CD4-positive, alpha-beta T cell treated with Interleukin-12 subunit alpha and Interleukin-12 subunit beta, for 1 hour (primary cell): ENCODE measurements around the gene KRTAP10-8.
"Not testable (repeated sequence)": the region's sequence is repeated elsewhere in the genome, so short reads cannot be mapped to it uniquely, and the experiment has no call there.

Experiments used
- DNase-seq: peaks from one replicate; pipeline ENCODE4 v3.0.0-alpha.2; 2020

KRTAP10-8 gene

DNA sequence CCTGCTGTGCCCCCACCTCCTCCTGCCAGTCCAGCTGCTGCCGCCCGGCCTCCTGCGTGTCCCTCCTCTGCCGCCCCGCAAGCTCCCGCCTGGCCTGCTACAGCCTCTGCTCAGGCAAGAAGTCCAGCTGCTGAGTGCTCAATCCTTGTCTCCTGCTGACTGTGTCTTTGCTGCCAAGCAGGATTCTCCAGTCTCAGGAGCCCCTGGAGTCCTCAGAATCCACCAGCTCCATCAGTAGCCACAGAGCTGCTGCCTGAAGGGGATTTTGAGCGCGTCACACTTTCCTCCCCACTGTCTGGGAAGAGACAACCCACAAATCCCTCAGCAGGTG lies 35.3 kb downstream of the KRTAP10-8 start:
- DNase-seq: no peak

DNA sequence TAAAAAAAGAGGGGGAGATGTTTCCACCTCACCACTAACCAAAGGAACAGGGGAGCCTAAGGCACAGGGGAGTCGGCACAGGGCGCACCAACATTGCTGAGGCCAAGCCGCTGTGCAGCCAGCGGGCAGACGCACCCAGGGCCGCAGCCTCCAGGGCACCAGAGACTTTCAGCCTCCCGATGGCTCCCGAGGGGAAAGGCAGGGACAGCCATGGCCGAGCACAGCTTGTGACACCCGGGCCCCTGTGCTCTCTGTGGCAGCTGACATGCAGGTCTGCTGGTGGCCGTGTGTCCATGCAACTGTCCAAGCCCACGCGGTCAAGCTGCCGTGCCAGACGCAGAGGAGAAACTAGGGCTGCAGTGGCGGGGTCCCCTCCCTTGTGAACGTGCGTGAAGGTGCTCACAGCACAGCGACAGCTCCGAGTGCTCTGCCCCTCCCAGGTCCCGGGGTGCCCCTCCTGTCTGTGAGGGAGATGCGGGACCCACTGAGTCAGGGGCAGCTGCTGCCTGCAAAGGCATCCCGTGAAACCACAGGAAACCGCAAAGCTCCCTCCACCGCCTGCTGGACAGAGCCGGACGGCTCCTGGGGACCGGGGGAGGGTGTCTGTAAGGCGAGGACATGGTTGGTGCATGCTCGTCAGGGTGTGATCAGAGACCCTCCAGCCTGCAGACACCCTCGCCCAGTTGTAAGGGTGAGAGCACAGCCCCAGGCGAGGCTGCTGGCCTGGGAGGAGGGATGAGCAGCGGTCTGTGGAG lies 36.9 kb downstream of the KRTAP10-8 start:
- DNase-seq: no peak

DNA sequence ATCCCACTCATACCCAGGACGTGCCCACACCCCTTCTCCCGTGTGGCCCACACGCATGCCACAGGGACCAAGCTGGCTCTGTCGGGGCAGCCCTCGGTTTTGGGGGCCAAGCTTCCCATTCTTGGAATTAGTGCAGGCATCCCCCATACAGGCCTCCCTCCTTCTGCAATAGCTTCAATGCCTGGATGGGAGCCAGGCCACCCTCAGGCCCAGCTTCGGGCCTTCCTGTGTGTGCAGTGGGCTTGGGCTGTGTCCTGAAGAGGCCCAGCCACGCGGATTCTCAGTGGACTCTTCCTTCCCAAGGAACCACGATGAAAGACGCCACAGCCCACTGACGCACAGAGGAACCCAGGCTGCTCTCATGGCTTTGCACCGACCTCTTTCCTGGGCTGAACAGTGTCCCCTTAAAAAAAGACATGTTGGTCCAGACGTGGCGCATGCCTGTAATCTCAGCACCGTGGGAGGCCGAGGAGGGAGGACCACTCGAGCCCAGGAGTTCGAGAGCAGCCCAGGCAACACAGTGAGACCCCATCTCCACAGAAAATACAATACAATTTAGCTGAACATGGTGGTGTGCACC lies 37.7 kb downstream of the KRTAP10-8 start:
- DNase-seq: no peak

DNA sequence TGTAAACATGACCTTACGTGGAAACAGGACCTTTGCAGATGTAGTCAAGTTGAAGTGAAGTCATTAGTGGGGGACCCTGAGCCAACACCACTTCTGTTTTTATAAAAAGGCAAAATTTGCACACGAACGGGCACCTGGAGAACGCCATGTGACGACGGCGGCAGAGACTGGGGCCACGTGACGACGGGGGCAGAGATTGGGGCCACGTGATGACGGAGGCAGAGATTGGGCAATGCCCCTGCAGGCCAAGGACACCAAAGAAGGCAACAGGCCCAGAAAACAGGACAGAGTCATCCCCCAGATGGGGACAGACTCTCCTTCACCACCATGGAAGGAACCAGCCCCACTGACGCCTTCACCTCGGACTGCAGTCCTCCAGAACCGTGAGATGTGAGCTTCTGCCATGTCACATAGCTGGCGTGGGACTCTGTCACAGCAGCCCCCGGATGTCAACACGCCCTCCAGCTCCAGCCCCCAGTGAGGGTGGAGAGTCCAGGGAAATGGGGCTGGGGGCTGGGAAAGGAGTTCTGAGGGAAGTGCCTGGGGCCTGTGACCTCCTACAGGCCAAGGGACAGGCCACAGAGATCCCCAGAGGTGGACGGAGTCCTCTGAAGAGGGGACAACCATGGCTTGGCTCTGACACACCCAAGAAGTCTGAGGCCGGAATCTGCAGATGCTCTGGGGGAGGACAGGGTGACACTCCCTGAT lies 38.5 kb downstream of the KRTAP10-8 start:
- DNase-seq: no peak

DNA sequence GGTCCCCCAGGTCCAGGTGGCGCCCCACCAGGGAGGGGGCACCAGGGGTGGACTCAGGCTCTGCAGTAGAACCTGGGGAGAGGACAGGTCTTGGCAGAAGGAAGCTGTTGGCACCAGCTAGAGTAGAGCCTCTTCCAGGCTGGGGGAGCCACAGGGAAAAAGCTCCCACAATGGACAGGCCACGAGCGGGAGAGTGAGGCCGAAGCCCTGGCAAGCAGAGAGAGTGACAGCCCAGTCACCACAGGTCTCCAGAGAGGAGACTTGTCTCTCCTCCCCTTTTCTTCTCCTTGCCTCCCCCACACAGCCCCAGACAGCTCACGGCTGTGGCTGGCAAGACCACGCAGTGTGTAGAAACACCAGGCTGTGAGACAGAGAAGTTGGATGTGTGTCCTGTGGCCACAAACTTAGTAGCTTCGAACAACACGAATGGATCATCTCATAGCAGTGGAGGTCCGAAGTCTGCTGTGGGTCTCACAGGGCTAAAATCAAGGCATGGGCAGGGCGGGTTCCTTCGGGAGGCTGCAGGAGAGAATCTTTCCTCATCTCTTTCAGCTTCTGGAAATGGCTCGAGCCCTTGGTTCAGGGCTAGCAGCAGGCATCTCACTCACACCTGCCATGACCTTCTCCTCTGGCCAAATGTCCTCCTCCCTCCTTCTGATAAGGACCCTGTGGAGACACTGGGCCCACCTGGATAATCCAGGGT lies 39.2 kb downstream of the KRTAP10-8 start:
- no peak for DNase-seq

DNA sequence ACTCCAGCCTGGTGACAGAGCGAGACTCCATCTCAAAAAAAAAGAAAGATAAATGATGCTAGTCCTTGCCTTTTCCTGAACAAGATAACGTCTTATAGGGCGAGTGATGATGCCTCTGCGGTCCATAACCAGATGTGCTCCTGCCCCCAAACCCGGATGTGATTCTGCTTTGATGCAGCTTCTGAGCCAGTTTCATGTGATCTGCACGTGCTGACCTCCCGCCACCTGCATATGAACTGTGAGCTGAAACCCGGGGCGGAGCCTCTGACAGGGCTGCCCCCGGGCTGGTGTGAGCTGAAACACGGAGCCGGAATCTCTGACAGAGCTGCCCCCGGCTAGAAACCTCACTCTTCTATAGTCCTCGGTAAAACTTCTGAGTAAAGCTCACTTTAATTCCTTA lies 41.2 kb downstream of the KRTAP10-8 start:
- DNase-seq: no peak

DNA sequence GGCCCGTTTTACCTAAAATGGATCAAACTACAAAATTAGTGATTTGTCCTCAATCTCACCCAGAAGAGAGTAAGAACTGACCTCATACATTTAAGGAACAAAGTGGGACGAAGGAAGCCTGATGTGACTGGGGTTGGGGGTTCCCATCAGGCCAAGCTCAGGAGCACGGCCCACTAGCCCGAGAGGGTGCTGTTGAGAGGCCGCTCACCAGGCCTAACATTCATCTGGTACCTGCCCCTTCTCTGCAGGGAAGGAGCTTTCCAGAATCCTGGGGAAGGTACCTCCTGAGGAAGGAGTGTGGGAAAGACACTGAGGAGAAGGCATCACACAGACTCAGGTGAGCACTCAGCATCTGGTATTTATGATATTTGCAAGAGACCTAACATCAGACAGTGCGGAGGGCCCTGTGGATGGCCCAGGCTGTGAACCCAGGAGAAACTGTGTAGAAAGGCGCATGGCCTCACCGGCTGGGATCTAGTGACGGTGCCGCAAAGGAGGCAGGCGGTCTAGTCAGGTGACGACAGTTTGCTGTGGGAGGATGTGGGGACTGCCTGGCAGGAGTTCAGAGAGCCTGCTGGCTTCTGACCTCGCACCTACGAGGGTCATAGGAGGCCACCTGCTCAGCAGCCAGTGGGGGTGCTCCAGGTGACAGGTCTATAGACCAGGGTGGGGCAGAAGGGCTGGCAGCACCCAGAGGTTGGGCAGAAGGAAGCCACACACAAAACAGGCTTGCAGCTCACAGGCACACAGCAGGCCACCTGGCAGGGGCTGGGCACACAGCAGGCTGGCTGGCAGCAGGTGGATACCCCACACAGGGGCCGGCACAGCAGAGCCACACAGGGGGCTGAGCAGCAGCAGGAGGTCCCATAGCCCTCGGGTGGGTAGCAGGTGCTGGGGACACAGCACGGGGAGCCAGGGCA lies 42.0 kb downstream of the KRTAP10-8 start:
- DNase-seq: peak; percentile 77

DNA sequence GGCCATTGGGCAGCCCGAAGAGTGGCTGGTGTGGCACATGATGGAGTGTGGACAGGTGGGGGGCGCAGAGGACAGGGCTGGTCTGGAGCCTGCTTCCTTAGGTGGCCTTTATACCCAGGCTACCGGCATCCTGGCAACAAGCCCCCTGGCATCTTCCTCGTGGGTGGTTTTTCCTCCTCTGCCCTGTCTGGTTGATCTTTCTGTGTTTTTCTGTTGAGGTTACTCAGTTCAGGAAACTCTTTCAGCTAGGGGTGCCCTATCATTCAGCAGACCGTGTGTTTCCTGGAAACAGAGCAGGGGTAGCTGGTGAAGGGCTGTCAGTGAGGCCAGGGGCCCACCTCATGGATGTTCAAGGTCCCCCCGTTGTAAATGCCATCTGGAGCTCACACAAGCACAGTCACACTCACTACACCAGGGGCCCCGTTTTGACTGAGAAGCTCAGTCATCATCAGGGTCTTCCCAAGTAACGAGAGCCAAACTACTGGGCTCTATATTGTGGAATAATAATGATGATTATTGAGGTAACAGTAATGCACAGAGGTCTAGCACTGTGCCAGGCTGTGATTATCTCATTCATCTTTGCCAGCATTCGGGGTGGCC lies 42.8 kb downstream of the KRTAP10-8 start, which contains the start of gene KRTAP12-4:
KRTAP12-4 (minus strand) TSS at position 84 of the 600 bp plus-strand sequence; CDS start at position 39, 45 bp downstream.
- DNase-seq: peak; percentile 5

DNA sequence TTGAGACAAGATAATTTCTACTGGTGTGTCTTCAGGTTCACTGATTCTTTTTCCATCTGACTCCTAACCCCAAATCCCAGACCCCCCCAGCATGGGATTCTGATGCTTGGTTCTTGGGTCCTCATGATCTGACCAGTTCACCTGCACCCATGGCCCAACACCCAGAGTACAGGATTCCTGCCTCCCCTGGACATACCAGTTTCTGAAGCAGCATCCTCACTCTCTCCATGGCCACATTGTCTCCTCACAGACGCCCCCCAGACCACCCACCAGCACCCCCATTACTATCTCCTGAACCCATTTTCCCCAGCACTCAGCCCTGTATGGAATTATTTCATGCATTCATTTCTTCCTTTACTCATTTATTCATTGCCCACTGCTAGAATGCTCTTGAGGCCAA lies 45.0 kb downstream of the KRTAP10-8 start:
- no peak for DNase-seq

DNA sequence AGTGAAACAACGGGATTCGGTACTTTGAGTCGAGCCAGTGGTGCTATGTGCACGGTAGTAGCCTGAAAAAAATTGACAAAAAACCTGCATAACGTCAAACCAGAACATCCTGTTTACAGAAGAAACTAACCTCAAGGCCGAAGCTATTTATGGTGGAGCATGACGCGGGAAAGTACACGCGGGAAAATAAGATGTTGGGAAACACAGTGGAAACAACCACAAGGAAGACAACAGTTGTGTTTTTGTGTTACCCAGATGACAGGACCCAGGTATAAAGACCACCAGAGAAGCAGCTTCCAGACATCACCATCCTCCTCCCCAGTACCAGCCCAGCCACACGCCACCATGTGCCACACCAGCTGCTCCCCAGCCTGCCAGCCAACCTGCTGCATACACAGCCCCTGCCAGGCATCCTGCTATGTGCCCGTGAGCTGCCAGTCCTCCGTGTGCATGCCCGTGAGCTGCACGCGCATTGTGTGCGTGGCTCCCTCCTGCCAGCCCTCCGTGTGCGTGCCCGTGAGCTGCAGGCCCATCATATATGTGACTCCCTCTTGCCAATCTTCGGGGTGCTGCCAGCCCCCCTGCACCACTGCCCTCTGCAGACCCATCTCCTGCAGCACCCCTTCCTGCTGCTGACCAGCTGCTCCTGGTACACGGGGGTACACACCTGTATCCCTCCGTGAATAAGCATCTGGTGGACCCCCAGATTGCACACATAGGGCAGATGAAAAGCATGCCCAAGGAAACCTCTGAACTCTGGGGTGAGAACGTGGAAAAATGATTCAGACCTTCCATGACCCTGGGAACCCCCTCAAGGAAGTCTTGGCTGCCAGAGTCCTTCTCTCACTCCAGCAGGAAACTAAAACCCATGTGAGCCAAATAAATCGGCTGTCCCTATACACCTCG lies 46.0 kb downstream of the KRTAP10-8 start, which contains the start of gene KRTAP12-3:
KRTAP12-3 (plus strand) TSS at position 298 of the 906 bp plus-strand sequence; CDS start at position 346, 48 bp downstream.
- DNase-seq: peak; percentile 80

DNA sequence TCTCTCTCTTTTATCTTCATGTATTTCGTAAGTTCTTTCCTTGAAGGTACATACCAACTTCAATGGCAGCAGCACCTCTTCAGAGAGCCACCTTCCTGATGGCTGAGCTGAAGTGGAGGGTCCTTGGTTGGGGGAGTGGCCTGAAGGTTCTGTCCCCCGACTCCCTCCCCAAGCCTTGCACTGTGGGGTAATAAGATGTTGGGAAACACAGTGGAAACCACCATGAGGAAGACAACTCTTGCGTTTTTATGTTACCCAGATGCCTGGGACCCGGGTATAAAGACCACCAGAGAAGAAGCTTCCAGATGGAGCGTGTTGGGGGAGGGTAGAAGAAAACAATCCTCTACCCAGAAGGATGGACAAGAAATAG lies 46.6 kb downstream of the KRTAP10-8 start:
- no peak for DNase-seq

DNA sequence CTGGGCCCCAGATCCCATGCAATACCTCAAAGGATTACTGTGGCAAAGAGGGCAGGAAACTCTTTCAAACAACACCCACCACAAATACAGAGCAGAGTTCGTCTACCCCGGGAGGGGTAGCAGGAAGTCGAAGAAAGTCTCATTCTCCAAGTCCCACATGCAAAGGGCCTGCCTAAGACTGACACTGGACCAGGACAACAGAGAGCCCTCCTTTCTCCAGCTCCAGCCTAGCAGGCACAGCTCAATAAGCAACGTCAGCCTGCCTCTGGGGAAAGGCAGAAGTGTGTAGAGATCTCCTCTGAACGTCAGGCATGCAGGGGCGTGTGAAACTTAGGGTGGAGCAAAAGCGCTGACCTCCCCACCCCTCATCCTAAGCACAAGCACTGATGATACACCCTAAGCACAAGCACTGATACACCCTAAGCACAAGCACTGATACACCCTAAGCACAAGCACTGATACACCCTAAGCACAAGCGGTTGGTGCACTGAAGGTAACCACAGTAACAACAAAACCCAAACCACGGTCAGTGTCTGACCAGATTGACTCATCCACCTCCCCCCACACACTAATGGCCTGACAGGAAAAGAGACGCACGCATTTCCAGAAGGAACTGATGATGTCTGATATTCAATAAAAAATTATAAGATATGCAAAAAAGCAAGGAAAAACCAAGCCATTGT lies 47.2 kb downstream of the KRTAP10-8 start:
- DNase-seq: peak; percentile 34

DNA sequence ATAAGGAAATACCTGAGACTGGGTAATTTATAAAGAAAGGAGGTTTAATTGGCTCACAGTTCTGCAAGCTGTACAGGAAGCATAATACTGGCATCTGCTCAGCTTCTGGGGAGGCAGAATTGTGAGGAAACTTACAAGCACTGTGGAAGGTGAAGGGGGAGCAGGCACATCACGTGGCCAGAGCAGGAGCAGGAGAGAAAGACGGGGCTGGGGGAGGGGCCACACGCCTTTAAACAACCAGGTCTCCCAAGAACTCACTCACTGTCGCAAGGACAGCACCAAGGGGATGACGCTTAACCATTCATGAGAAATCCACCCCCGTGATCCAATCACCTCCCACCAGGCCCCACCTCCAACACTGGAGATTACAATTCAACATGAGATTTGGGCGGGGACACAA lies 49.7 kb downstream of the KRTAP10-8 start:
- not testable (repeated sequence) for DNase-seq
